CD1c-positive myeloid dendritic cell (primary cell): ENCODE data around the gene EXOC3.
"Not testable (repeated sequence)": the region's sequence is repeated elsewhere in the genome, so short reads cannot be mapped to it uniquely, and the experiment has no call there.

Source experiments
- DNase-seq: peaks from one replicate; pipeline ENCODE4 v3.0.0-alpha.2; 2016; ENCODE audit errors: extremely low spot score

Gene EXOC3

DNA sequence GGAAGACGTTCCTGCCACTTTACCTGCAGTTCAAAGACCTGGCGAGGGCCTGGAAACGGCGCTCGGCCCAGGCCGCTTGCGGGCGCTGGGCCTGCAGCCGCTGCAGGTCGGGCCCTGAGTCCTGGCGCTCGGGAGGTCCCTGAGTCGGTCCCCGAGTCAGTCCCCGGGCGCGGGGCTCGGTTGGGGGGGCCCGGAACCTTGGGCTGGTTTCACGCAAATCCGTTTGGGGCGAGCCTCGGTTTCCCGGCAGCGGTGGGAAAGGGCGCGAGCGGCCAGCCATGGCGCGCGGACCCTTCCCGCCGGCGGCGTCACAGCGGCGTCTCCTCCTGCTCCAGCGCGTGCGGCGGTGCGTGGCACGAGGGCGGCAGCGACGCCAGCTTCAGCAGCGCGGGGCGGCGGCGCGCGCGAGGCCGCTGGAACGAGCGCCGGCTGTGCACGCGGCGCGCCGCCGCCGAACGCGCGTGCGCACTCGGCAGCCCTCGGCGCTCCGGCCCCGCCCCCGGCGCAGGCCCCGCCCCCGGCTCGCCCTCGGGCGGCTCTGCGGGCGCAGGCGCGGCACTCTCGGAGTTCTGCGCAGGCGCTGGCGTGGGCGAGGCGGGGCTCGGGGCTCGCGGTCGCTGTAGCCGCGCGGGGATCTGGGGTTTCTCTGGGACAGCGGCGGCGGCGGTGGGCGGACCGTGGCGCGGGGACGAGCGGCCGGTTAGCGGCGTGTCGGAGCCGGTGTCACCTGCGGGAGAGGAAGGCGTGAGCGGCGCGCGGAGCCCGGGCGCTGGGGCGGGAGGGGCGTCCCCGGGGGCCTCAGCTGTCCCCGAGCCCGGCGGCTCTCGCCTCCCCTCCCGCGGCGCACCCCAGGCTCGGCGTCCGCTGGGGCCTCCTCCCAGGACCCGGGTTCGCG lies 29.9 kb downstream of the EXOC3 start:
- peak; percentile 96 for DNase-seq

DNA sequence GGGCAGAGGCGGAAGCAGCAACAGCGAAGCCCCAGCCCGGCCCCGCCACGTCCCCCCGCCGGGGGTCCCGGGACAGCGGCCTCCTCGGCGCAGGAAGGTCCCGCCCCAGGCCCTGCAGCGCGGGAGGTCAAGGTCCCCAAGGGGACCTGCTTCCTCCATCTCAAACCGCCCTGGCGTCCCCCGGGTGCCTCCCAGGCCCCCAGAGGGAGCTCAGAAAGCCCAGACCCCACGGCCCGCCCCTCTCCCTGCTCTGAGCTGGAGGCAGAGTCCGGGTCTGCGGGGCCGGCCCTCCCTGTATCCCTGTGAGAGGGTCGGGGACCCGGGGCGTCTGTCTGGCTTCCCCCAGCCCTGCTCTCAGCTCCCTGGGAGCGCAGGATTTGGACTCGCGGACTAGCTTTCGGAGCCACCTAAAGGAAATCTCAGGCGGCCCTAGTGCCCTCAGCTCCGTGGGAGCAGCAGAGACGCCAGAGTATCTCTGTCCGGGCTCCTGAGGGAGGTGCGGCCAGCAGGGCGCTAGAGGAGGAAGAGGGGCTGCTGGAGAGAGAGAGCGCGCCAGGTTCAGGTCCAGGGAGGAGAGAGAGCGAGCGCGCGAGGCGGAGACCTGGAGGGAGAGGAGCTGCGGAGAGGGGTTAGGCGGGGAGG lies 30.7 kb downstream of the EXOC3 start:
- peak; percentile 38 for DNase-seq

DNA sequence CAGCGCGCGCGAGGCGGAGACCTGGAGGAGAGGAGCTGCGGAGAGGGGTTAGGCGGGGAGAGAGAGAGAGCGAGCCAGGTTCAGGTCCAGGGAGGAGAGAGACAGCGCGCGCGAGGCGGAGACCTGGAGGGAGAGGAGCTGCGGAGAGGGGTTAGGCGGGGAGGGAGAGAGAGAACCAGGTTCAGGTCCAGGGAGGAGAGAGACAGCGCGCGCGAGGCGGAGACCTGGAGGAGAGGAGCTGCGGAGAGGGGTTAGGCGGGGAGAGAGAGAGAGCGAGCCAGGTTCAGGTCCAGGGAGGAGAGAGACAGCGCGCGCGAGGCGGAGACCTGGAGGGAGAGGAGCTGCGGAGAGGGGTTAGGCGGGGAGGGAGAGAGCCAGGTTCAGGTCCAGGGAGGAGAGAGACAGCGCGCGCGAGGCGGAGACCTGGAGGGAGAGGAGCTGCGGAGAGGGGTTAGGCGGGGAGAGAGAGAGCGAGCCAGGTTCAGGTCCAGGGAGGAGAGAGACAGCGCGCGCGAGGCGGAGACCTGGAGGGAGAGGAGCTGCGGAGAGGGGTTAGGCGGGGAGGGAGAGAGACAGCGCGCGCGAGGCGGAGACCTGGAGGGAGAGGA lies 31.4 kb downstream of the EXOC3 start:
- DNase-seq: not testable (repeated sequence)

DNA sequence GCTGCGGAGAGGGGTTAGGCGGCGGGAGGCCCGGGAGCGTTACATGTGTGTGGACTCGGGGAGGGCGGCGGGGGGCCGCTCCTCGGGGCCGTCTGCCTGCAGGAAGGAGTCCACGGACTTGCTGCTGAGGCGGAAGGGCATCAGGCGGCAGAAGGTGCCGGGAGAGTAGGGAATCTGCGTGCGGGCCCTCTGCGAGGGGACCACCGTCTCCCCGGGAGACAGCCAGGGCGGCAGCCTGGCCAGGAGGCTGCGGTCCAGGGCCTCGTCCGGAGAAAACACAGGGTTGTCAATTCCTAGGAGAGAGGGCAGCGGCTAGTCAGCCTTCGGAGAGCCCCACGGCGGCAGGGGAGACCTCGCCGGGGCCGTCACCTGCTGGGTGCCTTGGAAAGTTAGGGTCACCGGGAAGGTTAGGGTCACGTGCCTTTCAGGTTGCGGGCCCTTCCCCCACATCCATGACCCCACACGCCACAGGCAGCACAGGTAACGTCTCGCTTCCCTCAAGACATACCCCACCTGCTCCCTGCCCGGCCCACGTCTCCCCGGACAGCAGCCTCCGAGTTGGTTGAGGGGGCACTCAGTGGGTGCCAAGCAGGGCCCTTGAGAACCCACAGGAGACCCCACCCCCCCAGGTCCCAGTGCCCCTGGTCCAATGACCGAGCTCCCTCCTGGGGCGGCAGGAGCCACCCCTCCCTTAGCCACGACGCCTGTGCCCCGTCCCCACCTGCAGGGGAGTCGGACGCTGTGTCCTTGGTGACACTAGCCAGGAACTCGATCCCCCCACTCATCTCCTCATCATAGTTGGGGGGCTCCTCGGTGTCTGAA lies 32.1 kb downstream of the EXOC3 start:
- peak; percentile 12 for DNase-seq

DNA sequence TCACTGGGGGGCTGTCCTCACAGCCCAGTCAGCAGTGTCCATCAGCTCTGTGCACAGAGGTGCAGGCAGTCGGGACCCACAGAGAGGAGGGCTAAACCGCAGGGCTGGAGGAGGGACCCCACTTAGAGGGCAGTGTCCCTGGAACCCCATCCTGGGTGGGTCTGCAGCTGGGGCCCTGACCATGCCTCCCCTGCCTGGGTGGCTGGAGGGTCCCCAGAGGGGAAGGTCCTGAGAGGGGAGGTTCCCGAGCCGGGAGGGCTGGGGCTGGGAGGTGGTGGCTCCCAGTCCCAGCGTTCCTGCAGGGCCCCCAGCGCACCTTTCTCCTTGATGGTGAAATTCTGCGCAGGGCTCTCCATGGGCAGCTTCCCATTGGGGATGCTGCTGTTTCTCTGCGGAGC lies 32.7 kb downstream of the EXOC3 start:
- DNase-seq: no peak

DNA sequence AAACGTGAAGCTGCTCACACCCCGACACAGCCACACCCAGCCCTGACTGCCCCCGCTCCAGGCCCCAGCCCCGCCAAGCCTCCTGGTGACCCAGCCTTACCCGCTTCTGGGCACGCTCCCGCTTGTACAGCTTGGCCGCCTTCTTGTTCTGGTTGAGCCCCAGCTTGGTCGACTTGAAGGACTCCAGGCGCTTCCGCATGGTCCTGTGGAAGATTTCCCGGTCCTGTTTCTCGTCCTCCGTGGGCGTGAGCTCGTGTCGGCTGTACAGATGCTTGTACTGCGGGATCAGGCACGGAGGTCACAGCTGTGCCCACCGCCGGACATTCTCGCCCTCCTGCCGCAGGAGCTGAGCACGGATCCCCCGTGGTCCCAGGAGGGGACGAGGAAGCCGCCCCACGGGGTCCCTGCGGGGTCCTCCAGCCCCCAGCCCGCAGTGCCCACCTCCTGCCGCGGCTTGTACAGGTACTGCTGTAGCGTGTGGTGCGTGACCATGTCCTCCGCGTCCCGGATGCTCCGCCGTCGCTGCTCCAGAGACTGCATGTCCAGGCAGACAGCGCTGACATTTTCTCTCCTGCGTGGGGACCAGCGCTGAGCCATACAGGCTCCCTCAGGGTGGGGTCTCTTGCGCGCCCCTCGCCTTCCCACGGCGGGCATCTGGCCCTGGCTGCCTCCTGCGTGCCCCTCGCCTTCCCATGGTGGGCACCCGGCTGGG lies 33.3 kb downstream of the EXOC3 start:
- no peak for DNase-seq

DNA sequence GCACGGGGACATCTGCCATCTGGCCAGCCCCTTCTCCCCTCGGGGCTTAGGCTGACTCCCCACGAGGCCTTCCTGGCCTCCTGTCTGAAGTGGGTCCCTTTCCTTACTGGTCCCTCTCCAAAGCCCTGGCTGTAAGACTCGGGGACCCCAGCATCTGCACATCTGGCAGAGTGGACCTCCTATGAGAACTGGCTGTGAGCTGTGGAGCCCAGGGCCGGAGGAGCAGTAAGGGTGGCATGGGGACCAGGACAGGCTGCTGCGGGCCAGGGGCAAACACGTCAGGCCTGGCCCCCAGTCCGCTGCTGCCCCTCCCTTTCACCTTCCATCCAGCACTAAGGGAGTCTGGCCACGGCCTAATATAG lies 33.8 kb downstream of the EXOC3 start:
- no peak for DNase-seq

DNA sequence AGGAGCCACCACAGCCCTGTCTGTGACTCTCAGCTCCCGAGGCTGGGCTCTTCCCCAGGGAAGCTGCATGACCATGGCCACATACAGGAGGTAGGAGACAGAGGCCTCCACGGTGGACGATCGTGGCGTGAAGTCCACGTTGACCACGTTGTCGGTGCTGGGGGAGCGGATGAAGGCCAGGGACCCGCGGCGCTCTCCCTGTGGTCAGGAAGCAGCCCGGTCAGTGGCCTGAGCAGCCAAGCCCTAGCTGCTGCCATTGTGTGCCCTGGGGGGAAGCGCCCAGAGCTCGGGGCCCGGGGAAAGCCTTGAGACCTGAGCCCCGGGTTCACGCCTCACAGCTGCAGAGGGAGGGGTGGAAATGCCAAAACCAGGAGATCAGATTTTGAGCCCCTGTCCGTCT lies 34.3 kb downstream of the EXOC3 start:
- DNase-seq: no peak

DNA sequence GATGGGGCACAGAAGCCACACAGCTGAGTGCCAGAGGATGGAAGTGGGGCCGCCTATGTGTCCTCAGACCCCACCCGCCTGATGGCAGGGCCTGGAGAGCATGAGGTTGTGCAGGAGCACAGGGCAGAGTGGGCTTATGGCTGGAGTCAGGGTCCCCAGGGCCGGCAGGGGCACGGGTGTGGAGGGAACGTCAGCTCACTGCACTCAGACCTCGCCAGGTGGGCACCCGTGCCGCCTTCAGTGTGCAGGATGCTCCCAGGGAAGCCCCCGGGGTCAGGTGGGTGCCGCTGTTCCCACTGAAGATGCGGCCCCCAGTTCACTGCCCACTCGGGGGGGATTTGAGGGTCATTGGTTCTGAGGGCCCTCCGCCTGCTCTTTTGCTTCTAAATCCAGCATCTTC lies 34.9 kb downstream of the EXOC3 start:
- no peak for DNase-seq

DNA sequence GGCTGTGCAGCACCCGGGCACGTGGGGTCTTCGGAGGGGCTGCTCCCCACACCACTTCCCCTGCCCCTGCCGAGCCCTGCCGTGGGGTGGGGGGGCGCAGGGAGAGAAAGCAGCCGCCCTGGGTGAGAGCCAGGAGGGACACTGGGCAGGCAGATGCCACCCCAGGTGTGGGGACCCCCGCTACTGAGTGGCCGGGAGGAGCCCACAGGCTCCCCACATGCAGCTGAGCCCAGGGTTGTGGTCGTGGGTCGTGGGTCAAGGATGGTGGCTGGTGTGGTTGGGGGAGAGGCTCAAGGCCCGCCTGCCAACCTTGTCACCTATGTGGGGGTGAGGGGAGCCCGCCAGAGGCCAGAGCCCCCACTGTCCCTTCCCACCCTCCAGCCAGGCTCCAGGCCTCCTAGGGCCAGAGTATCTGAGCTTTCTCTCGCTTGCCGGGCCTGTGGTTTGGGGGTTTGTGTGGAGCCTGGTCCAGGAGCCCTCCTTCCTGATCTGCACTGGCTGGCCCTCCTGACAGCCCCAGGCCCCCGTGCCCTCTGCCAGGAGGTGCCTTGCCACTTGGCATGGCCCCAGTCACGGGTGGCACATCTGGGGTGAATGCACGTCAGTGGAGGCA lies 35.5 kb downstream of the EXOC3 start:
- DNase-seq: no peak

DNA sequence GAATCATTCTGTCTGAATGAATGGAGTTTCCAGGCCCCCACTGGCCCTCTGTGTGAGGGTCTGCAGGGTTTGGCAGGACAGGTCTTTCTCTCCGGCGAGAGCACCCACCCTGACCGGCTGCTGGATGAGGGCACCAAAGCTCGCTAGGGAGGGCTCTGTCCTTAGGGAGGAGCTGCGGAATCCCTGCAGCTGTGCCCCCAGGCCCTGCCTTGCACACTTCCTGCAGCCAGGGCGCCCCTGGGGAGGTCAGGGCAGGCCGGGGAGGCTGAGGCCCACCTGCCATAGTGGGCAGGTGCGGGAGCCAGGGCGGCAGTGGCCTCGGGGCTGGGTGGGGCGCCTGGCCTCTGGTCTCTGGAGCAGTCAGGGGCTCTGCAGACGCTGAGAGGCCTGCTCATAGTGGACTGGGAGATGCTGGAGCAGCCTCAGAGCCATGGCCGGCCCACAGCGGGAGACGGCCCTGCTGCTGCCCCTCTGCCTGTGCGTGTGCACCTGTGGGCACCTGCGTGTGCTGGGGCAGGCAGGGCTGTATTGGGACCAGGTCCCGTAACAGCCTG lies 36.1 kb downstream of the EXOC3 start:
- DNase-seq: no peak

DNA sequence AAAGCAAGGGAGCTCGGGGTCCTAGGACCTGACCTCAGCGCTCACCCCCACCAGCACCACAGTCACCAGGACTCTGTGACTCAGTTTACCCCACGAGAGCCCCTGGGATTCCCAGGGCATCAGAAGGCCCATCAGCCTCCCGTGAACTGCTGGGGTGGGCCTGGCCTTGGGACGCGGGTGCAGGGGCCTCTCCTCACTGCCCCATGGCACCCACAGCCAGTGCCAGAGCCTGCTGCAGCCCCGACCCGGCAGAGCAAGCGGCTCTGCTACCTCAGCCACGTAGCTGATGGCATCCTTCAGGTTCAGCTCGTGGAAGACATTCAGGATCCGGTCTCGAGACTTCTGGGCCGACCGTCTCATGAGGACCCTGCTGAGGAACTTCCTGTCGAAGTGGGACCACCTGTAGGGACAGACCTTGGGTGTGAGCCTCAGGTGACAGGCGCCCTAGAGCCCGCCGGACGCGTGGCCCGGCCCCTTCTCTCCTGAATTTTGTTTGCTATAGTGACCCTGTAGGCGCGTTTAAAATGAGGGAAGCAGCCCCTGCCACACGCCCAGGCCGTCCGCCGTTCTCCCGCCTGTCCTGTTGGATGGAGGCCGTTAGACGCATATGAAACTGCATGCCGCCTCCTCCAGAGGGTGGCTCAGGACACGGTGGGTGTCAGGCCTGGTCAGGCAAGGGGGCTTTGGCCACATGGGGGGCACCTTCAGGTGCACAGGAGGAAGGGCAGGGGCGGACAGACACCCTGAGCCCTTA lies 36.8 kb downstream of the EXOC3 start:
- no peak for DNase-seq

DNA sequence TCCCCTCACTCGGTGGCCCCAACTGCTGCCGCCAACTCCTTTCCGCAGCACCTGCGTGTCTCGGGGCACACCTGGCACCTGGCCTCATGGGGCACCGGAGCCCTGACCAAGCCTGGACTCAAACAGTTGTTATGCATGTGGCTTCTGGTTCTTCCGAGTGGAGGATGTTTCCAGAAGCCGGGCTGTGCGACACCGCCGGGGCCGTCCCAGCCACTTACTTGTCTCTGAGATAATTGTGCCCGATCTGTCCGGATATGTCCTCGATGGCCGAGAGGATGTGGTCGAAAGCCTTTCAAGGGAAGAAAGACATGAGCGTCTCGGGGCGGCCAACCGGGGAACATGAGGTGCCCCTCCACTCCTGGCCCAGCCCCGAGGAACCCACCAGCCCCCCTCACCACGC lies 38.4 kb downstream of the EXOC3 start:
- DNase-seq: no peak

DNA sequence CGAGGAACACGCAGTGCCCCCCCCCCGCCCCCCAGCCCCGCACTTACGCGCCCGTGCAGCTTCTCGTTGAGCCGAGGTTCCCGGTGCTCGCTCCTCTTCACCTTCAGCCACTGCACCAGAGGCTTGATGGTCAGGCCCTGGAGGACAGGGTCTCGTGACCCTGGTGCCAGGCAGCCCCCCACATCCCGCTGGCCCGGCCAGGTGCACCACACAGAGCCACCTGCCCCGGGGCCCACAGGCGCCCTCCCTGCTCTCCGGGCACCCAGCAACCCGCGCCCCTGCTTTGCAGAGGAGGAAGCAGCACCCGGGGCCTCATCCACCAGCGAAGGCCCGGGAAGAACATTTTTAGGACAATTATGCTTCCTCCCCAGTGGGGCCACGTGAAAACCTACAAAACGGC lies 39.0 kb downstream of the EXOC3 start:
- DNase-seq: no peak

DNA sequence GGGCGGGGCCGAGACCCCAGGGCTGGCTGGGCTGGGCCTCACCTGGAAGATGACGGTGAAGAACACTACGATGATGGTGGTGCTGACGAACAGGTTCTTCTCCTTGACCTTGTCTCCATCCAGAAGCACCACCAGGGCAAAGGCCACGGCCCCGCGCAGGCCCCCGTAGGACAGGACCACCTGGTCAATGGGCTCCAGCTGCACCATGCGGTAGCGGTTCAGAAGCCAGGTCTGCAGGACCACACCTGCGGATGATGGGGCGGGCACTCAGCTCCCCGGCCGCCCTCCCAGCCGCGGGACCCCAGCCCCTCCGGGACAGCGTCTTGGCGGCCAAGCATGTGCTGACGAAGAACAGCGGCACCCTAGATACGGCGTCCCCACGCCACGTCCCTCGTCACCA lies 39.5 kb downstream of the EXOC3 start:
- no peak for DNase-seq

DNA sequence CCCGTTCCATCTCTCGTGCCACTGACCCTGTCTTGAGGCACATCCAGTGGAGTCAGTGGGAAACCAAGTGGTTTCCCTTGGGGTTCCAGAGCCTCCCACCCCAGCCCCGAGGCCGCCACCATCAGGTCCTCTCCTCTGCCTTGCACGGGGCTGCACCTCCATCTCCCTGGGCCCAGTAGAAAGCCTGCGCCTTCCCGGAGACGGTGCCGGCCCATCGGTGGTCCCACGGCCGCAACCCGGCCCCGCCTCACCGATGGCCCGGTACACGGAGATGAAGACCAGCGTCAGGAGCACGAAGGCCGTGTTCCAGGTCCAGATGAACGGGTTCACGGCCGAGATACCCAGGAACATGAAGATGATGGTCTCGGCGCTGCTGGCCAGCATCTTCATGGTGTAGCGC lies 40.0 kb downstream of the EXOC3 start:
- no peak for DNase-seq

DNA sequence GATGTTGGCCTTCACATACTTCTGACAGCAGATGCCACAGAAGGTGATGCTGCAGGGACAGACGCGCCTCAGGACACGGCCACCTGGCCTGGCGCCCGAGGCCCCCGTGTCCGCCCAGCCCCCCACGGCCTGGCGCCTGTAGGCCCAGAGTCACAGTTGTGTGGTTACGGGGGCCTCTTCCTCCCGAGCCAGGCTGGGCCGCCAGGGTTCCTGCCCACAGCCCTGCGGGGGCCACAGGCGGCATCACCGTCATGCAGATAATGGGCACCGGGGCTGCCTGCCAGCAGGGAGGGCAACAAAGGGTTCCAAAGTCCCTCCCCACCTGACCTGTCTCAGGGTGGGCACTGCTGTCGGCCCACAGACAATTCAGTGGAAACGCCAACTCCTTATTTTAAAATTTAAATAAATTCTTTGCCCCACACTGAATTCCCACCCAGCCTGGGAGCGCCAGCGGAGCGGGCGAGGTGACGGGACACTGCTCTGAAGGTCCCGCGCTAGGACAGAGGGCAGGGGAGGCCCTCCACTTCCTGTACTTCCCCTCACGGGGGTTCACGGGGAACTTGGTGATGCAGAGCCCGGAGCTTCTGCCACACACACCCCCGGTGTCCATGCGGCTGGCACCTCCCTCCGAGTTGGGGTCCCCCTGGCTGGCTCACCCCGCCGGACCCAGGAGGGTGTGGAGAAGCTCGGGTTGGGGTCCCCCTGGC lies 40.6 kb downstream of the EXOC3 start:
- peak; percentile 44 for DNase-seq

DNA sequence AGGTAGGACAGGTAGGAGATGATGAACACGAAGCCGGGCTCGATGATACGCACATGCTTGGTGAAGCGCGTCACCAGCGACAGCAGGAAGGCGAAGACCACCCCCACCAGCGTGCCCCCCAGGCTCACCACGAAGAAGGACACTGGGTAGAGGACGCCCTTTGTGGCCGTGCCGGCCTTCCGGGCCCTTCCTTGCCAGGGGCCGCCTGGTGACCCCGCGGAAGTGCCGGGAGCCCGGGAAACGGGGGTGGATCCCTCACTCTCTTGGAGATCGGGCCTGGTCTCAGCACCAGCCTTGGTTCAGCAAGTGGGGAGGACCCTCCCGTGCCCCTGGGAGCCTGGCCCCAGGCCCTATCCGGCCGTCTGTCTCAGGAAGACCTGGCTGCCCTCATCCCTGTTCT lies 41.6 kb downstream of the EXOC3 start:
- no peak for DNase-seq
